LNCAP (cell line): ENCODE measurements around the gene OR14I1.

Experiments
- CTCF ChIP-seq: fragments of 450-650 bp; IDR thresholded peaks from 2 replicates; pipeline ENCODE4 v1.5.1; 2017; ENCODE audit warnings: mild to moderate bottlenecking

OR14I1 gene

GRCh38 chr1:248736977-248737376 is 34.4 kb upstream of the OR14I1 start:
- TF ChIP-seq CTCF: no peak

- TF ChIP-seq CTCF: no peak
Observed at GRCh38 chr1:248733566-248733965, 31.0 kb upstream of the OR14I1 start.

- no peak; the same call in 1 of the 2 replicates for TF ChIP-seq CTCF
Observed at GRCh38 chr1:248730507-248731335, 28.2 kb upstream of the OR14I1 start.

GRCh38 chr1:248714248-248714647 is 11.7 kb upstream of the OR14I1 start:
- TF ChIP-seq CTCF: no peak

- TF ChIP-seq CTCF: no peak
Observed at GRCh38 chr1:248710305-248710900, 7.8 kb upstream of the OR14I1 start.

GRCh38 chr1:248704606-248705005 is 2.0 kb upstream of the OR14I1 start:
- no peak for TF ChIP-seq CTCF

- peak; percentile 48 for TF ChIP-seq CTCF
Observed at GRCh38 chr1:248703674-248704073, 1.1 kb upstream of the OR14I1 start.
